ENCODE results near the gene SEC31B.

- no peak for TF ChIP-seq CTCF (IDR thresholded peaks at IDR 0.05)
- no peak for TF ChIP-seq POLR2A (IDR thresholded peaks at IDR 0.05)
Measured at GRCh38 chr10:100566561-100566960, 46.9 kb upstream of the SEC31B start.

Measured in testis (tissue), 2 donors.